HG03095 (cell line): ENCODE measurements around the gene TSPAN19.

Source experiments
- ATAC-seq: cut with Tn5 transposase; IDR thresholded peaks from one replicate; pipeline ENCODE4 v1.9.1; 2021; ENCODE audit warnings: moderate library complexity; ENCODE audit not compliant: unreplicated experiment

TSPAN19 gene

DNA sequence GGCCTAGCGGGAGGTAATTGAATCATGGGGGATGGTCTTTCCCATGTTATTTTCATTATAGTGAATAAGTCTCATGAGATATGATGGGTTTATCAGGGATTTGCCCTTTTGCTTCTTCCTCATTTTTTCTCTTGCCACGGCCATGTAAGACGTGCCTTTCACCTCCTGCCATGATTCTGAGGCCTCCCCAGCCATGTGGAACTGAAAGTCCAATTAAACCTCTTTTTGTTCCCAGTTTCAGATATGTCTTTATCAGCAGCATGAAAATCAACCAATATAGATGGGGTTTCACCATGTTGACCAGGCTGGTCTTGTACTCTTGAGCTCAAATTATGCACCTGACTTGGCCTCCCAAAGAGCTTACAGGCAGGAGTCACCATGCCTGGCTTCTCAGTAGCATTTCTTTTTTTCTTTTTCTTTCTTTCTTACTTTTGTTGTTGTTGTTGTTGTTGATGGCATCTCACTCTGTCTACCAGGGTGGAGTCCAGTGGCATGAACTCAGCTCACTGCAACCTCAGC lies 33.2 kb downstream of the TSPAN19 start:
- ATAC-seq = no peak

DNA sequence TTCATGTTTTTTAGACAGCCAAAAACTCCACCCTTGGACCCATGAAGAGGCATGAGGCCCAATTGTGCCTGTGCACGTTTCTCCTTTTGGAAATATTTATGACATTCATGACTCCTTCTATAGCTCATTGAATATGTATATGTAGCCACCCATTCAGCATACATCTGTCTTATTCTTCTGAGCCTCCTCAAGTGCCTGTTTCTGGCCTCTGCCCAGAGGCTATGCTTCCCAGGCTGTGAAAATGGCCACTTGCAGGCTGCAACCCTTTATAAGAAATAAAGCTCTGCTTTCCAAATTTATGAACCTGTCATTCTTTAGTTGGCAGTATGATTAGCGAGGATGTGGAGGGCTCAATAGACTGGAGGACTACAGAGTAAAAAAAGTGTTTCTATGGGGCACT lies 35.3 kb downstream of the TSPAN19 start:
- no peak for ATAC-seq

DNA sequence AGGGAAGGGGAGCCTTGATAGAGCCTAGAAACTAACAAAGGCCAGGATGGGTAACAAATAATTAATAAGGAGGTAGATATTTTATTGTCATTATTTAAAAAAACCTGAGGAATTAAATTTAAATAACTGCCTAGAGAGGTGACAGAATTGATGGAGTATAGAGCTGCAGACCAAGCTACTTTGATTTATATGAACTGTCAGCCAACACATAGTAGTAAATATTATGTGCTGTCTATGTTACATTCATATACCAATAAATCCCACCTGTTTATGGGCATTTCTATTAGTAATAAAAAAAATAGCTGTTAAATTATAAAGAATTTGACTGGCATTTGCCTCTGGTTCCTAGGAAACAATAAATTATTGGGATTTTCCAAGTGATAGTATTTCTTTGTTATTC lies 37.7 kb downstream of the TSPAN19 start:
- ATAC-seq = no peak

DNA sequence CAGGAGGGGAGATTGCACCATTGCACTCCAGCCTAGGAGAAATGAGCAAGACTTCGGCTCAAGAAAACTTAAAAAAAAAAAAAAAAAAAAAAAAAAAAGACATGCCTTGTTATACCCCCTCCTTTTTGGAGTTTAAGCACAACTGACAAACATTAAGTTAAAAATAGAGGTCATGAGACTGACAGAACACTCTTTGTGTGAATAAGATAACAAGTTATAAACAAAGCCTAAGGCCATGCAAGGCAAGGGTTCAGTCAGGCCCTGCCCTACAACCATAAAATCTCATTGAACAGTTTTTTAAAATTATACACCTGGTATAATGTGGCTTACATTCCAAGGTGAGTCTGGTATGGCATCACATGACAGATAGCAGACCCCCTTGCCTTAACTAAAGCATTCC lies 39.3 kb downstream of the TSPAN19 start:
- ATAC-seq = no peak

DNA sequence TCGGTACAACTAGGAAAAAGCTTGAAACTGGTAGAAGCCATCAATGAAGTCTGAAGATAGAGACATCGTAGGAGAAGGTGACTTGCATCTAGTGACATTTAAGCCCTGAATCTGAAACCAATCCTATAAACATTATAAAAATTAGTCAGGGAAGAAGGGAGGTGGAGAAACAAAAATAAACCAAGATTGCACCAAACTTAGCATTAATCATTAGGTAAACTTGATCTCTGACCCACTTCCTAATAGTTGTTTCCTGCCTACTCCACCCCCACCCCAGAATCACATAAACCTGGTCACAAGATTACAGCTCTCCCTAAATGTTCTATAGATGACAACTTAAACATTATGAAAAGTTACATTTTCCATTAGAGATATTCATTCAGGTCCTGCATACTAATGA lies 40.4 kb downstream of the TSPAN19 start:
- no peak for ATAC-seq

DNA sequence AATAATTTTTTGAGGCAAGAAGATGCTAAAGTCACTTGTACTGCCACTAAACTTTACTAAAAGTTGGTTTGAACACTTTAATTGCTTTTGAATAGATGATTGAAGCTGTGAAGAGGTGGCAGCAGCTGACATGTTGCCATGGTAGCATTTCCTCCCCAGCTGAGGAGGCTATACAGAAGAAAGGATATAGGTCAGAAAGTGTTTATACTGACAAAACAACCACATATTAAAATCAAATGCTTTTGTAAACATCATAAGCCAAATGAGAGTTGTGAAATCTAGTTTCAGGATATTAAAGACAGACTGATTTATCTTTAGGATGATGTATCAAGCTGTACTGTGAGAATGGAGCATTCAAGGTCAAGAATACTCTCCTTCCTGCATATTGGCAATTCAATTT lies 41.7 kb downstream of the TSPAN19 start:
- no peak for ATAC-seq

DNA sequence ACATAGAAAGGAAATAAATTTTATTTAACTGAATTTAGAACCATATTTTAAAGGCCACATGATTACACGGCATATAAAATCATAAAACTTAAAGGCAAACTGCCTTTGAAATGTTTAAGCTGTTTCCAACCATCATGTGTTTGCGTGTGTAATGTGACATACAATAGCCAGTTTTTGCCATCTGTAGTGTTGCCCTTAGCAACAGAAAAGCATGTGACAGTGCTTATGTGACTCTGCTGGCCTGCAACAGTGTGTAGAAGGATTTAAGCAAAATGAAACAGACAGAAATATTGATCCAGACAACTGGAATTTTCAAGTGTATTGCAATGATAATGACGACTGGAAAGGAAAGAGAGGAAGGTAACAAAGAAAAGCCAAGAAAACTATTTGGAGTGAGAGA lies 49.5 kb downstream of the TSPAN19 start:
- no peak for ATAC-seq

DNA sequence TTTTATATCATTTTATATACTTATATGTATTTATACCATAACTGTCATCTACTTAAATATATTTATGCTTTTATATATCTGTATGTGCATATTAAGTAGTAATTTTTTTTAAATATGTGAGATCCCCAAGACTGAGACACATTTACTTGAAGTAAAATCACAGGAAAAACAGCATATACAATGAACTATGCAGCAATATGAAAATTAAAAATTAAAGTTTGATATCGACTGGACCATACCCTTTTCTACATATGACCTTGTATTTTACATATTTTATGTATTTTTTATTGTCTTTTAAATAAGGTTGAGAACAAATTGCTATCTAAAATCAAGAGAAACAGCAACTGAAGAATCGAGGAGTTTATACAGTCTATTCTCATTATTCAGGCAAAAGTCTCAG lies 50.0 kb downstream of the TSPAN19 start:
- no peak for ATAC-seq

DNA sequence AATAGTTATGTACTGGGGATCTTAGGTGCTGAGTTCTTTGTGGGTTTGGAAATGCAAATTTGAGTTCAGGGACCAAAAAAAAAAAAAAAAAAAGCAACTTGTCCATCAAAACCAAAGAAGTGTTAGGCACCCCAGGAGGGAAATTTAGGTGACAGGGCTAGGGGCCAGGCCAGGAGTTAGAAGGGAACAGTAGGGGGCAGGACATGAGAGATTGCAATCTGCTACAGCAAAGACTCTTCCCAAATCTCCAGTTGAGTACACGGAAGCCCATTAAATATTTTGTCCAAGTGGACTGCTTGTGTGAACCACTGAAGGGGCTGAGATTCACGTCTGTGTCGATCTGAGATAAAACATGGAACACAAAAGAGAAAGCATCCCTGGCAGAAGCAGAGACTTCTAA lies 52.8 kb downstream of the TSPAN19 start:
- ATAC-seq = no peak

DNA sequence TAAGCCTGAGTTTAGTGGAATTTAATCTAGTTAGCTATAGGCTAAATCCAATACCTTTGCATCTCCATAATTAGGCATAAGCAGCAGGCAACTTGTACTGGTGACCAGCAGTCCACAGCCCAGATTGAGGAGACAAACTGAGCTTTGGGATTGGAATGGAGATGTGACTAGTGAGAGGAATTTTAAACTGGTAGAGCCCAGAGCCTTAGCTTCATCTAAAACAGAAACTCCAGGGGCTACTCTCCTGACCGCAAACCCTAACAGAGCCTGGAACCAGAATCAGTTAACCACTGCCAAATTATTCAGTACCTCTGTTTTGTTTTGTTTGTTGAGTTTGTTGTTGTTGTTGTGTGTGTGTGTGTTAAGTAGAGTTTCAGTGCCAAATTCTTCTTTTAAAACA lies 53.2 kb downstream of the TSPAN19 start:
- no peak for ATAC-seq

DNA sequence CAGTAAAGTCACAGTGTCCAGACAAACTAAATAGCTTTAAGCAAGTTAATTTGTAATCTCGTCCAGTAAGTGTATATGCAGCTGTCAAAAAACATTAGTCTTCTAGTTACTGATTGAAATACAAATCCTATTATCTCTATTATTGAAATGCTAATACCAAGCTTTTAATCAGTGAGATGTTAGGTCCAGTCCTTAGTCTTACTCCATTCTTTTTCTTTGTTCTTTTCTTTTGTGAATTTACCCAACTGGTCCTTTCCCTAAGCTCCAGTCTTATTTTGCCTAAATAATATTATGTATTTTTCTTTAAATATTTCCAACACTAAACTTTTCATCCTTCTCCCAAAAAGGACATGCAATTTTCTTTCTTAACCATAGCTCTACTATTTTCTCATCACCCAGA lies 57.2 kb downstream of the TSPAN19 start:
- ATAC-seq = no peak

DNA sequence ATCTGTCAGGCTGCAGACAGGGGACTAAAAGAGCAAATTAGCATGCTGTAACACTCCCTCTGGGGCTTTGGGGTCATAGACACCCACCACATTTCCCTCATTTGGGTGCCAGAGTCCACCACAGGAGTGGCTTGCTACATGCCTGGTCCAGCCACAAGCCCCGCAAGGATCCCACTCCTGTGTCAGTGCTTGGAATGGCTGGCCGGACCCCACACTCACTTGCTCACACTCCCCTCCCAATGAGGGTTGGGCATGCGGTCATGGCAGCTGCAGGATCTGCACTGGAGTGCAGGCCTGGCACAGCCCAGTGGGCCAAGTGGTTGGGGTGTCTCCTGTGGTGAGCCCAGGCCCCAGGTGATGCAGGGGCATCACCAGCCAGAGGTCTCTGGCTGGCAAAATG lies 59.9 kb downstream of the TSPAN19 start:
- no peak for ATAC-seq

DNA sequence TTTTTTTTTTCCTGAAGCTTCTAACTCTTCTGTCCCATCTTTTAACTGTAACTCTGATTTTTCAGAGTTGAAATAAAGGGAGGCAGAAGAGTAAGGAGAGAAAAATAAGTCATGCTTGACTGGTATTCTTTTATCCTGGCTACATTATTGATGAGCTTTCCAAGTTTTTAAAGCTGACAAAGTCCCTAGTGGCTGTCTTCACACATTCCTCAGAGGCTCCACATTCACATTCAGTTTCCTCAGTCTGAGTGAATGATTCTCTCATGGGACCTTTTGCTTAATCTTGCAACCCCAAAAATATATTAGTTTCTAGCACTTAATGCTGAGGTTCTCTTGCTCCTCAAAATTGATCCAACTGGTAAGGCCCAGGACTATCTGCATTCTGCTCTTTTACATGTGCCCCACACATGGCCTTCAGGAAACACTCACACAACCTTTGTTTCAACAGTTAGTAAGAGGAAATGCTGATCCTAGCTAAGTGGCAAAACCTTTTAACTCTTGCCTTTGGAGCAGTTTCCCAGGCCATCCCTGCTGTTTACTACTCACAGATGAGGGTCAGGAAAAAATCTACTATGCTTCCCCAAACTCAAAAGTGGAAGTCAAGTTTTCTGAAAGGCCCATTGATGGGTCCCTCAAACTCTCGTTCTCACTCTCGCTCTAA lies 61.8 kb downstream of the TSPAN19 start:
- no peak for ATAC-seq

DNA sequence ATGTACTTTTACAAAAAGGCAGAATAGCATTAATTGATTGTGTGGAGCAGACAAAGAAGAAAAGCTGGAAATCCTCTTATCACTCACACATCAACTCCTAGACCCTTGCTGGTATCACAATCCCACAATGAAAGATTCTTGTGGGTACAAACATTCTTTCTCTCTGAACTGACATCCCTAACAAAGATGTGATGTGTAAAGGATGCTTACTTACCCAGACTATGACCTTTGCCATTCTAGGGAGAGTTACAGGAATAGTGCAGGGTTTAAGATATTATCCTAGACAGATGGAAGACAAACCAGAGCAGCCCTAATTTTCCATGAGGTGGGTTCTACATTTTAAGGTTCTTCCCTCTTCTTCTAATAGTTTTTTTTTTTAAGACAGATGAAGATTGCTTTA lies 63.1 kb downstream of the TSPAN19 start:
- ATAC-seq = no peak

DNA sequence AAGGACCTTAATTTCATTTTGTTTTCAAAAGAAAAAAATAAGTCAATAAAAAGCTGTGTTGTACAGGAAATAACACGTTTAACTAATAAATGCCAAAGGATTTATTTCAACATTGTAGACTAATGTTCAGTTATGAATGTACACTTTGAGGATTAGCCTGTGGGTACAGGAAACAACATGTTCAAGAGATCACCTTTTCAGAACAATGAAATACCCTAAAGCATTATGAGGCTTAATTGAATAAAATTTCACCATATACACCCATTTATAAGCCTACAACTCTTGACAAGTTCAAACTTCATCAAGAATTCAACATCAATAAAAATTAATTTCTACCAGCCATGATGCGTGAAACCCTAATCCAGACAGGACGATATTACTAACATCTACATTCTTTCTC lies 66.9 kb downstream of the TSPAN19 start:
- no peak for ATAC-seq
